ENCODE data around the gene SAMD9L.
"Not testable (repeated sequence)": the region's sequence is repeated elsewhere in the genome, so short reads cannot be mapped to it uniquely, and the experiment has no call there.

The SAMD9L gene

DNA sequence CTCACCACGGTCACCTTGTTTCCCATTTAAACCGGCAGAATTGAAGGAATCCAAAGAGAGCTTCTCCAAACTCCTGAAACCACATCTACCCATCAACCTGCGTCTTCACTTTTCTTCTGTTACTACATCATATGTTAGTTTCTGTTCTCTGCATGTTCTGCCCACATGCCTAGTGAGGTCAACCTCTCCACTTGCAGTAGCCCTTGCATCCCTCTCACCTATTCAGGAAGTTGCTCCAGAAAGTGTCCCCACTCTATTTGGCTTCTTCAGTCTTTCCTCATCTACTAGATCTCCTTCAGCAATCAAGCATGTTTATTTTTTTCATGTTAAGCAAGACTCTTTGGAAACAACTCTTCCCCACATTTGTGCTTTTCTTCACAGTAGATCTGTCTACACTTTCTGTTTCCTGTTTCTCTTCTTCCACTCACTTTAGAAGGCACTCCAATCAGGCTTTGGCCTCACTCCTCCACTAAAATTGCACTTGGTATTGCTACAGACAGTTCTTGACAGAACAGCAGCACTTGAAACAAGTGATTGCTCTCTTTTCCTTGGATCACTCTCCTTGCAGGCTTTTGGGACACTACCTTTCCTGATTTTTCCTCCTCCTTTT lies 7.5 kb downstream of the SAMD9L start:
- no peaks in the 10 kb centered on the region for H3K4me1 ChIP-seq (ENCODE audit: control insufficient read depth, insufficient read depth, low read length)
- no peak overlapping the region for H3K9ac ChIP-seq (ENCODE audit: low read length)
- H3K36me3 ChIP-seq (ENCODE audit: control insufficient read depth, insufficient read depth, low read length) = peaks cover 19% of the 10 kb centered on the region
- no peak overlapping the region for H3K27ac ChIP-seq (ENCODE audit: low read depth, low read length)
- H3K27me3 ChIP-seq (ENCODE audit: control insufficient read depth, insufficient read depth, low read length) = no peaks in the 10 kb centered on the region
- H3K4me3 ChIP-seq (ENCODE audit: low read length) = no peak overlapping the region

DNA sequence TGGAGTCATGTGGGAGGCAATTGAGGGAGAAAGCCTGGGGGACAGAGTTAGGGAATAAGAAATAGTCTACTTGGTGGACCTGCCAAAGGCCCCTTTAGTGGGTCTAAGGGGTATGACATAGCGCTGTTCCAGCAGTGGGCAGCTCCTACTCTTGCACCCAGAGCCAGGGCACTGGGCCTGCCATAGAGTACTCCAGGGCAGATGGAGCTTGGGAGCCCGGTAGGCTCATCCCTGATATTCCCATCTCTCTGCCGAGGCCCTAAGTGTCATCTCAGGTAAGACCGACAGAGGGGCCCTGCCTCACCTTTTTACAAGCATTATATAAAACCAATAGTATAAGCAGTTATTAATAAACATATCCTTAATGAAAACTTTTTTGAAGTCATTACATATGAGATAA lies 9.6 kb downstream of the SAMD9L start:
- Histone ChIP-seq H3K4me3 (ENCODE audit: low read length) (no peak overlapping the region), H3K4me1 (ENCODE audit: control insufficient read depth, insufficient read depth, low read length) (no peaks in the 10 kb centered on the region), H3K27ac (ENCODE audit: low read depth, low read length) (no peak overlapping the region), H3K9ac (ENCODE audit: low read length) (no peak overlapping the region), H3K27me3 (ENCODE audit: control insufficient read depth, insufficient read depth, low read length) (no peaks in the 10 kb centered on the region), H3K36me3 (ENCODE audit: control insufficient read depth, insufficient read depth, low read length) (peaks cover 19% of the 10 kb centered on the region)

DNA sequence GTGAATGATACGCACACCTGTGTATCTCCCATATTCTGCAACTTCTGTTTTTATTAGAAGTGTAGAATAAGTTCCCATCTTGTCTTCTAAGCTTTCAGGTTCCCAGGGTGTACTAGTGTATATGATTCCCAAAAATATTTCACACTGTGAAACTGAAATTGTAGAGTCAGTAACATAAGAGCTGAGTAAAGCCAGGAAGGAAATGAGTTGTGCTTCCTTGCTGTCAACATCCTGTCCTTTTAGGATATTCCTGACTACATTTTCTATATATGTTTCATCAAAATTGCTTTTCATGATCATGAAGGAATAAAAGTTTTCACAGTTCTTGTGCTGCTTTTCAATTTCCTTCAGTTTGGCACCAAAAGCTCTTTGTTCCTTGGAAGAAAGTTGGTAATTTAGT lies 15.2 kb downstream of the SAMD9L start:
- peaks cover 7% of the 10 kb centered on the region for H3K36me3 ChIP-seq (ENCODE audit: control insufficient read depth, insufficient read depth, low read length)
- no peak overlapping the region for H3K9ac ChIP-seq (ENCODE audit: low read length)
- H3K4me1 ChIP-seq (ENCODE audit: control insufficient read depth, insufficient read depth, low read length) = no peaks in the 10 kb centered on the region
- no peaks in the 10 kb centered on the region for H3K27me3 ChIP-seq (ENCODE audit: control insufficient read depth, insufficient read depth, low read length)
- no peak overlapping the region for H3K27ac ChIP-seq (ENCODE audit: low read depth, low read length)
- H3K4me3 ChIP-seq (ENCODE audit: low read length) = no peak overlapping the region

DNA sequence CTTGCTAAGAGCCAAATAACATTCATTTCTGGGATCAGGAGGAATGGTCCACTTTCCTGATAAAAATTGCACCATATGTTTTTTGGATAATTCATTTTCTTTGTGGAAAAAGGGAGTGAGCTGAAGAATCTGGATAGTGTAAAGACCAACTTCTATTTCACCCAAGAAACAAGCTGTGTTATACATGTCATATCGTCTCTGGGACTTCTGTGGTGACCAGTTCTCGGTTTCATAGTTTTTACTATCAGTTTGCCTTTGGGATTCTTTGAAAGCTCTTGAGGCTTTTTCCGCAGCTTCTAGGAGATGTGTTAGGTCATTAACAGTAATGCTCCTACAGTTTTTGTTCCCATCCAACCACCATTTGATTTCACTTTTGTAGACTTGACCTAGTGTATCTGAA lies 16.0 kb downstream of the SAMD9L start:
- no peaks in the 10 kb centered on the region for H3K4me1 ChIP-seq (ENCODE audit: control insufficient read depth, insufficient read depth, low read length)
- no peak overlapping the region for H3K9ac ChIP-seq (ENCODE audit: low read length)
- peaks cover 7% of the 10 kb centered on the region for H3K36me3 ChIP-seq (ENCODE audit: control insufficient read depth, insufficient read depth, low read length)
- no peak overlapping the region for H3K27ac ChIP-seq (ENCODE audit: low read depth, low read length)
- no peaks in the 10 kb centered on the region for H3K27me3 ChIP-seq (ENCODE audit: control insufficient read depth, insufficient read depth, low read length)
- H3K4me3 ChIP-seq (ENCODE audit: low read length) = no peak overlapping the region

DNA sequence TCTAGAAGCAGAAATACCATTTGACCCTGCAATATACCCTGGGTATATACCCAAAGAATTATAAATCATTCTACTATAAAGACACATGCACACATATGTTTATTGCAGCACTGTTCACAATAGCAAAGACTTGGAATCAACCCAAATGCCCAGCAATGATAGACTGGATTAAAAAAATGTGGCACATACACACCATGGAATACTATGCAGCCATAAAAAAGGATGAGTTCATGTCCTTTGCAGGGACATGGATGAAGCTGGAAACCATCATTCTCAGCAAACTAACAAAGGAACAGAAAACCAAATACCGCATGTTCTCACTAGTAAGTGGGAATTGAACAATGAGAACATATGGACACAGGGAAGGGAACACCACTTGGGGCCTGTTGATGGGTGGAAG lies 21.2 kb downstream of the SAMD9L start:
- H3K9ac ChIP-seq (ENCODE audit: low read length); H3K27me3 ChIP-seq (ENCODE audit: control insufficient read depth, insufficient read depth, low read length); H3K4me1 ChIP-seq (ENCODE audit: control insufficient read depth, insufficient read depth, low read length); H3K4me3 ChIP-seq (ENCODE audit: low read length); H3K27ac ChIP-seq (ENCODE audit: low read depth, low read length); H3K36me3 ChIP-seq (ENCODE audit: control insufficient read depth, insufficient read depth, low read length): not testable (repeated sequence)

DNA sequence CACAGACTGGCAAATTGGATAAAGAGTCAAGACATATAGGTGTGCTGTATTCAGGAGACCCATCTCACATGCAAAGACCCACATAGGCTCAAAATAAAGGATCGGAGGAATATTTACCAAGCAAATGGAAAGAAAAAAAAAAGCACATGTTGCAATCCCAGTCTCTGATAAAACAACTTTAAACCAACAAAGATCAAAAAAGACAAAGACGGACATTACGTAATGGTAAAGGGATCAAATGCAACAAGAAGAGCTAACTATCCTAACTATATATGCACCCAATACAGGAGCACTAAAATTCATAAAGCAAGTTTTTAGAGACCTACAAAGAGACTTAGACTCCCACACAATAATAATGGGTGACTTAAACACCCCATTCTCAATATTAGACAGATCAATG lies 24.7 kb downstream of the SAMD9L start:
- H3K27ac ChIP-seq (ENCODE audit: low read depth, low read length); H3K36me3 ChIP-seq (ENCODE audit: control insufficient read depth, insufficient read depth, low read length); H3K4me3 ChIP-seq (ENCODE audit: low read length); H3K9ac ChIP-seq (ENCODE audit: low read length); H3K4me1 ChIP-seq (ENCODE audit: control insufficient read depth, insufficient read depth, low read length); H3K27me3 ChIP-seq (ENCODE audit: control insufficient read depth, insufficient read depth, low read length): not testable (repeated sequence)

DNA sequence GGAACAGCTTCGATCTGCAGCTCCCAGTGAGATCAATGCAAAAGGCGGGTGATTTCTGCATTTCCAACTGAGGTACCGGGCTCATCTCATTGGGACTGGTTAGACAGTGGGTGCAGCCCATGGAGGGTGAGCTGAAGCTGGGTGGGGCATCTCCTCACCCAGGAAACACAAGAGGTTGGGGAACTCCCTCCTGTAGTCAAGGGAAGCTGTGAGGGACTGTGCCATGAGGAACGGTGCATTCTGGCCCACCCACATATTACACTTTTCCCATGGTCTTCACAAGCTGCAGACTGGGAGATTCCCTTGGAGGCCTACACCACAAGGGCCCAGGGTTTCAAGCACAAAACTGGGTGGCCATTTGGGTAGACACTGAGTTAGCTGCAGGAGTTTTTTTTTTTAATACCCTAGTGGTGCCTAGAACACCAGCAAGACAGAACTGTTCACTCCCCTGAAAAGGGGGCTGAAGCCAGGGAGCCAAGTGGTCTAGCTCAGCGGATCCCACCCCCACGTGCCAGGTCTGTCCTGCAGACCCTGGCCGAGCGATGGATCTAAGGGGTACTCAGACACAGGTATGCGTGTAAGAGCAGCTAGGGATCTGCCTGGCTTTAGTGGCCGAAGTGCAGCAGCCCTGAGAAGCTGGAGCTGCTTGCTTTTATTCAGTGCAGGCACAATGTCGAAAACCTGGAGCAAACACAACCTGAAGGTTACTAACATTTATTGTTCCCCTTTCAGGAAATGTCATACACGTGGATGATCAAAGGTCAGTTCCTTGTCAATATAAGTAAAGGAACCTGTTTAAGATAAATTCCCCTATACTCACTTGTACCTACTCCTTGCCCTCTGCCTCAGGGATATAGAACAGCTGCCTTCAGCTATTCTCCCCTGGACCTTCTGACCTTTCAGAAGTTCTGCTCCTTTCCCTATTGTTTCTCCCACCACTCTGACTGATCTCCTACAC lies 27.3 kb downstream of the SAMD9L start:
- Histone ChIP-seq H3K4me3 (ENCODE audit: low read length) (no peak overlapping the region), H3K27ac (ENCODE audit: low read depth, low read length) (no peak overlapping the region), H3K36me3 (ENCODE audit: control insufficient read depth, insufficient read depth, low read length) (no peaks in the 10 kb centered on the region), H3K4me1 (ENCODE audit: control insufficient read depth, insufficient read depth, low read length) (peaks cover 2% of the 10 kb centered on the region), H3K9ac (ENCODE audit: low read length) (no peak overlapping the region), H3K27me3 (ENCODE audit: control insufficient read depth, insufficient read depth, low read length) (no peaks in the 10 kb centered on the region)

DNA sequence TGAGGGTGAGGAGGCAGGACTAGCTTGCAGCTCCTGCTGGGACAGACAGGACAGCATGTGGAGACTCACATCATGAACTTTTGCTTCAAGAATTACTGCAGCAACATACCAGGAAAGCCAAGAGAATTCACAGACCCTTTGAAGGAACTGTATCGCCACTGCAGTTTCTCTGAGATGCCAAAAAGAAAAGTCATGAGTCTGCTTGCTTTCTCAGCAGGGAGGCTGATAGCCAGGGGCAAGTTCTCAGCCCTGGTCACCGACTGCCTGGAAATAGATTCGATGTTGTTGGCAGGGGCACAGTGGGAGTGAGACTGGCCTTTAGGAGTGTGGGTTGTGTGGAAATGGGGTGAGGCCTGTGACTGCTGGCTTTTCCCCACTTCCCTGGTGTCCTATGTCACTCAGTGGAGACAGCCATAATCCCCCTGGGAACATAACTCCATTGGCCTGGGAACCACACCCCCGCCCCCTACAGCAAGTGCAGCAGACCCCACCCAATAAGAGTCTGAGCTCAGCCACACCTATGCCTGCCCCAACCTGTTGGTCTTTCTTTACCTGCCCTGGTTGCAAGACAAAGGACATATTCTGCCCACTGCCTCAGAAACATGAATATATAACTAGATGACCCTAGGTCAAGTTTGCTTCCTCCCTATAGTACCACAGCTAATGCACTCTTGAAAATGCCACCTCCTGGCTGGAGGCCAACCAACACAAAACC lies 28.8 kb downstream of the SAMD9L start:
- Histone ChIP-seq H3K4me3 (ENCODE audit: low read length) (no peak overlapping the region), H3K27me3 (ENCODE audit: control insufficient read depth, insufficient read depth, low read length) (no peaks in the 10 kb centered on the region), H3K4me1 (ENCODE audit: control insufficient read depth, insufficient read depth, low read length) (peaks cover 2% of the 10 kb centered on the region), H3K27ac (ENCODE audit: low read depth, low read length) (no peak overlapping the region), H3K9ac (ENCODE audit: low read length) (no peak overlapping the region), H3K36me3 (ENCODE audit: control insufficient read depth, insufficient read depth, low read length) (no peaks in the 10 kb centered on the region)

DNA sequence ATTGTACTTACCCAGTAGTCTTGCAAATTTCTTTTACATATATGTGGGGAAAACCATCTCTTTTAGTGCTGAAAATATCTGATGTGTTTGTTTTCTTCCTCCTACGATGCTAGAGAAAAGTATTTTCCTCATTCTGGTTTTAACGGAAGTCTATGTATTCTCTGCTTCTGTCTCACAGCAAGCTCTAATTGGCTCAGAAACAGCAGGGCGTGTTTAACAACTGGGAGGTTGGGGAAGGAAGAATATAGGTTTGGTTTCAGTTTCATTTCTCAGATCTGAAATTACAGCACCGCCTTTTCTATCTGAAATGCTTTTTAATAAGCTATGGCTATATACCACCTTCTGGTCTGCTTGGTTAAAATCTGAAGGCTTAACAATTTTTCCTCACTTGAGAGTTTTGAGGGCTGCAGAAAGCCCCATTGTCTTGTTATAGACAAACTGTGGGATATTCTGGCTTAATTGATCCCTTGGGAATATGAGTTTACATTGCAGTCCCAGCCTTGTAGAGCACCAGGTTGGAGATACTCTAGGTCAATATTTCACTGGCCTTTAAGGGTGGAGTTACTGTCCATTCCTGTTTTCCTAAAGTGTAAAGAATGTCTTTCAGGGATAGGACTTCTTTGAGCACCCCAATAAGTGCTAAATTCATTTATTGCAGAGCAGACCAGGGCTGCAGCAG lies 30.2 kb downstream of the SAMD9L start, which contains the start of gene SAMD9:
SAMD9 (minus strand) TSS at position 128 of the 679 bp plus-strand sequence. CDS start 11,882 bp downstream, outside the sequence.
- Histone ChIP-seq H3K9ac (ENCODE audit: low read length) (no peak within 1 kb of the TSS), H3K27ac (ENCODE audit: low read depth, low read length) (peak within 1 kb of the TSS; percentile 24), H3K4me1 (ENCODE audit: control insufficient read depth, insufficient read depth, low read length) (peaks cover 2% of the 10 kb centered on the region), H3K4me3 (ENCODE audit: low read length) (peak within 1 kb of the TSS; percentile 50), H3K27me3 (ENCODE audit: control insufficient read depth, insufficient read depth, low read length) (no peaks in the 10 kb centered on the region), H3K36me3 (ENCODE audit: control insufficient read depth, insufficient read depth, low read length) (no peaks in the 10 kb centered on the region)

DNA sequence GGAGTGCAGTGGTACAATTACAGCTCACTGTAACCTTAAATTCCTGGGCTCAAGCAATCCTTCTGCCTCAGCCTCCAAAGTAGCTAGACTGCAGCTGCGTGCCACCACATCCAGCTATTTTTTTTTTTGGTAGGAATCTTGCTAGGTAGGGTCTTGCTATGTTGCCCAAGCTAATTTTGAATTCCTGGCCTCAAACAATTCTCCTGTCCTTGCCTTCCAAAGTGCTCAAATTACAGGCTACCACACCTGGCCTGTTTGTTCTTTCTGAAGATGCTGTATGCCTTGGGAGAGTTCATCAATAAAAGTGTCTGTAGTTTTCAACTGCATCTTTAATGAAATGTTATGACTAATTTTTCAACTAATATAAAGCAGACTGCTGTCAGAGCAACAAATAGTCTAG lies 30.9 kb downstream of the SAMD9L start:
- Histone ChIP-seq H3K4me1 (ENCODE audit: control insufficient read depth, insufficient read depth, low read length) (peaks cover 2% of the 10 kb centered on the region), H3K27me3 (ENCODE audit: control insufficient read depth, insufficient read depth, low read length) (no peaks in the 10 kb centered on the region), H3K36me3 (ENCODE audit: control insufficient read depth, insufficient read depth, low read length) (no peaks in the 10 kb centered on the region), H3K9ac (ENCODE audit: low read length) (no peak overlapping the region), H3K4me3 (ENCODE audit: low read length) (peak overlapping the region; percentile 50), H3K27ac (ENCODE audit: low read depth, low read length) (peak overlapping the region; percentile 24)

DNA sequence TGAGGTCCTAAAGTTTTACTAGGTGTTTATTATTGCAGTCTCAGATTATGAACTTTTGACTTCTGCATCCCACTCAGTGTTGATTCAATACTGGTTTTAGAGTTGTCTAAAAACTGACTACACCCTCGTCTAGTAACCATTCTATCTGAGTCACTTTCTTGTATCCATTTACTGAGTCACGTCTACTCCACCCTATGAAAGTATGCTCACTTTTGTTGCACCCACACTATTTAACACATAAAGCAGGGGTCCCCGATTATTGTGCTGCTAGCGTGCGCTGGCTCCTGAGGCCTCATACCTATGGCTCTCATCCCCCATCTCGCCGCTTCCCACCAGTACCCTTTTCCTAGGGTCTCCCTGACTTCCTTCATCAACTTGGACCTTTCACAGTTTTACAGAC lies 32.4 kb downstream of the SAMD9L start:
- Histone ChIP-seq H3K4me3 (ENCODE audit: low read length) (peak overlapping the region; percentile 32), H3K4me1 (ENCODE audit: control insufficient read depth, insufficient read depth, low read length) (peaks cover 2% of the 10 kb centered on the region), H3K27me3 (ENCODE audit: control insufficient read depth, insufficient read depth, low read length) (no peaks in the 10 kb centered on the region), H3K36me3 (ENCODE audit: control insufficient read depth, insufficient read depth, low read length) (no peaks in the 10 kb centered on the region), H3K9ac (ENCODE audit: low read length) (no peak overlapping the region), H3K27ac (ENCODE audit: low read depth, low read length) (no peak overlapping the region)

DNA sequence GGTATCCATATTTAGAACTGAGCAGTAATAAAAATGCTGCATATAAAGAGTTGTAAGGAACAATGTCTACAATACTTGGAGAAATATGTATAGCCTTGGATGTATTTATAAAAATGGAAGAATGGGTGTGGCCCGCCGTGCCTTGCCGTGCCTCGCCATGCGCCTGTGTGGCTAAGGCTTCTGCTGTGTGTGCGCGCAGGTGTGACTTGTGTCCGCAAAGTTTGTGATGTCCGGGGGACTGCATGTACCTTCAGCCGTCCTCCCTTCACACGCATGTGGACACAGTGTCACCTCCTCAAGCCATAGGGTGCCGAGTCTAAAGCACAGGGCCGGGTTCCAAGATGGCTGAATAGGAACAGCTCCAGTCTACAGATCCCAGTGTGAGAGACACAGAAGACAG lies 40.2 kb downstream of the SAMD9L start:
- Histone ChIP-seq H3K4me3 (ENCODE audit: low read length) (no peak overlapping the region), H3K9ac (ENCODE audit: low read length) (no peak overlapping the region), H3K27me3 (ENCODE audit: control insufficient read depth, insufficient read depth, low read length) (no peaks in the 10 kb centered on the region), H3K27ac (ENCODE audit: low read depth, low read length) (no peak overlapping the region), H3K36me3 (ENCODE audit: control insufficient read depth, insufficient read depth, low read length) (peaks cover 18% of the 10 kb centered on the region), H3K4me1 (ENCODE audit: control insufficient read depth, insufficient read depth, low read length) (no peaks in the 10 kb centered on the region)
